IPS-18a (cell line): ENCODE measurements around the gene TJP3.
A peak's percentile ranks its signal among the peaks of the same experiment; 100 is the strongest.

Source experiments
- H3K27ac ChIP-seq: one replicate; pipeline ENCODE4 v1.5.1; 2013; ENCODE audit warnings: low read length
- H3K27me3 ChIP-seq: one replicate; pipeline ENCODE4 v1.6.1; 2013; ENCODE audit warnings: mild to moderate bottlenecking, low read length; ENCODE audit not compliant: control insufficient read depth, insufficient read depth
- H3K36me3 ChIP-seq: one replicate; pipeline ENCODE4 v1.6.1; 2013; ENCODE audit warnings: low read depth, low read length; ENCODE audit not compliant: control insufficient read depth
- H3K4me1 ChIP-seq: one replicate; pipeline ENCODE4 v1.6.1; 2013; ENCODE audit warnings: low read depth, low read length; ENCODE audit not compliant: control insufficient read depth
- H3K4me3 ChIP-seq: one replicate; pipeline ENCODE4 v1.5.1; 2013; ENCODE audit warnings: low read length
- H3K9ac ChIP-seq: one replicate; pipeline ENCODE4 v1.6.1; 2013; ENCODE audit warnings: mild to moderate bottlenecking, low read length, moderate library complexity
- H3K9me3 ChIP-seq: one replicate; pipeline ENCODE4 v1.6.1; 2013; ENCODE audit warnings: low read depth, low read length; ENCODE audit not compliant: control insufficient read depth

Gene TJP3

DNA sequence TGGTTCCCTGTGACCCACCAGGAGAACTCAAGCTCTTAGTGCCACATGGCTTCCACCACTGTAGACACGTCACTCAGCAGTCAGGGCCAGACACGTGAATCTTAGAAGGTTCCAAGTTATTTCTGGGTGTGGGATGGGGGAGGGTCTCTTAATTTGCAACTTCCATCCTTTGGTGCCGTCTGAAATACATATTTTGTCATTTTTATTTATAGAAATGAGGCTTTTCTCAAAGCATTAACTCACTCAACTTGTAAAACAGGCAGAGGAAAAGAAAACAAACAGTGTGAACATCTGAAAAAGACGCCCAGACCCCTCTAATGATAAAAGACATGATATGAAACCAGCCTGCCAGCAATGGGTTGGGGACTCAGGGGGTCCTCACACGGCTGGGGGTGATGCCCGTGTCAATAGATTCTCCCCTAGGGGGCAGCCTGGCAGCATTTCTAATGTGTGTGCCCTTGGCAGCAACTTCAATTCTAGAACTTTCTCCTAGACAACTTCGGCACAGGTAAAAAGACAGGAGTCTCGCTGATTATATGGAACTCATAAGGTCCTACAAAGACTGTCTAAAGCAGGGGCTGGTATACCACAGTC lies 23.3 kb upstream of the TJP3 start:
- Histone ChIP-seq H3K27me3 (no peaks in the 10 kb centered on the region), H3K27ac (no peak overlapping the region), H3K4me3 (no peak overlapping the region), H3K36me3 (no peaks in the 10 kb centered on the region), H3K9me3 (no peaks in the 10 kb centered on the region), H3K4me1 (peaks cover 21% of the 10 kb centered on the region), H3K9ac (no peak overlapping the region)

DNA sequence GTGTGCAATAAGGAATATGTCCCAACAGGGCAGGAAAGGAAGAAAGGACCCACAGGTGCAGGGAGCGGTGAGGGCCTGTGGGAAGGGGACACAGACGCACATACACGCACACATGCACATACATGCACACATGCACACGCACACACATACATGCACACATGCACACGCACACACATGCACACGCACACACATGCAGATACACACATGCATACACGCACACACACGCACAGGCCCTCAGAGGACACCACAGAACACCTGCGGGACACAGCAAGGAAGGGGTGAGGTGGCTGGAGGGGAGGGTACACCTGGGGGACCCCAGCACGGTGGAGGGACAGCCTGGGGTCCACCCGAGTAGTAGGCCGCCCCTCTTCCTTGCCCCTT lies 20.8 kb upstream of the TJP3 start:
- H3K9ac ChIP-seq: no peak overlapping the region
- H3K4me3 ChIP-seq: peak overlapping the region; percentile 45
- H3K27me3 ChIP-seq: no peaks in the 10 kb centered on the region
- H3K9me3 ChIP-seq: no peaks in the 10 kb centered on the region
- H3K36me3 ChIP-seq: no peaks in the 10 kb centered on the region
- H3K4me1 ChIP-seq: peaks cover 13% of the 10 kb centered on the region
- H3K27ac ChIP-seq: no peak overlapping the region

GRCh38 chr19:3687774-3688706 lies 20.1 kb upstream of the TJP3 start:
- Histone ChIP-seq H3K27ac (no peak overlapping the region), H3K4me3 (peak overlapping the region; percentile 45), H3K9me3 (no peaks in the 10 kb centered on the region), H3K9ac (peak overlapping the region; percentile 35), H3K4me1 (peaks cover 11% of the 10 kb centered on the region), H3K36me3 (no peaks in the 10 kb centered on the region), H3K27me3 (no peaks in the 10 kb centered on the region)

DNA sequence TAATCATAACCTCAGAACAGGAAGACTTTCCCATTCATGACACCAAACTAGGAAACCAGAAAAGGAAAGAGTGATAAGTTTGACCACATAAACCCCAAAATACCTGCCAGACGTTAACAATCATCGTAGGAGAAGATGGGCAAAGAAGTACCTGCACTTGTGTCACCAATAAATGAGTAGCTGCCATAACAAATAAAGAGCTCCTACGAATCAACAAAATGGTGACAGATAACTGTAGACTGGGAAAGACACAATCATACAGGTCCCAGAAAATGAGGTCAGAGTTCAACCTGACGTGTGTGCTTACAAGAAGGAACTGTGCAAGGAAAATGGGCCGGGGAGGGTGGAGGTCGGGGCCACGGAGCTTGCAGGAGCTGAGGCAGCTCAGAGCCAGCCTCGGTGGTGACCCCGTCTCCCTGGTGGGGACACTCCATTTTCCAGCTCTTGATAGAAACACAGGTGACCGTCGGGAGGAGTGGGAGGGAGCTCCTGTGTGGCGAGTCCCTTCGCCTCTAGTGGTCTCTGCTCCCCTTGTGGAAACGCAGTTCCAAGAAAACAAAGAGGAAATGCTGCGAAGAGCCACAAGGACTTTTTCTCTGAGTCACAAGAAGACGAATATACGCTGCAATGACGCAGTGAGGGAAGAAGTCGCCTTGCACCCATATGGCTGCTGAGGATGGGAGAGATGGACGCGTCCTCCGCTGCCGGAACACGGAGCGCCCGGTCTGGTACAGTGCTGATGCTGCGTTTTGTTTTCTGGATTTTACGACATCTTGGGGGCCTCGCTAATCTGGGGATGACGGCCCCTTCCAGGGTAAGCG lies 17.4 kb upstream of the TJP3 start:
- no peaks in the 10 kb centered on the region for H3K9me3 ChIP-seq
- H3K27ac ChIP-seq: no peak overlapping the region
- no peak overlapping the region for H3K9ac ChIP-seq
- H3K4me3 ChIP-seq: no peak overlapping the region
- no peaks in the 10 kb centered on the region for H3K27me3 ChIP-seq
- no peaks in the 10 kb centered on the region for H3K36me3 ChIP-seq
- peaks cover 7% of the 10 kb centered on the region for H3K4me1 ChIP-seq

GRCh38 chr19:3691372-3691716 lies 16.8 kb upstream of the TJP3 start:
- H3K36me3 ChIP-seq: no peaks in the 10 kb centered on the region
- no peaks in the 10 kb centered on the region for H3K27me3 ChIP-seq
- H3K4me3 ChIP-seq: no peak overlapping the region
- H3K9me3 ChIP-seq: no peaks in the 10 kb centered on the region
- no peak overlapping the region for H3K27ac ChIP-seq
- H3K9ac ChIP-seq: no peak overlapping the region
- peaks cover 7% of the 10 kb centered on the region for H3K4me1 ChIP-seq

DNA sequence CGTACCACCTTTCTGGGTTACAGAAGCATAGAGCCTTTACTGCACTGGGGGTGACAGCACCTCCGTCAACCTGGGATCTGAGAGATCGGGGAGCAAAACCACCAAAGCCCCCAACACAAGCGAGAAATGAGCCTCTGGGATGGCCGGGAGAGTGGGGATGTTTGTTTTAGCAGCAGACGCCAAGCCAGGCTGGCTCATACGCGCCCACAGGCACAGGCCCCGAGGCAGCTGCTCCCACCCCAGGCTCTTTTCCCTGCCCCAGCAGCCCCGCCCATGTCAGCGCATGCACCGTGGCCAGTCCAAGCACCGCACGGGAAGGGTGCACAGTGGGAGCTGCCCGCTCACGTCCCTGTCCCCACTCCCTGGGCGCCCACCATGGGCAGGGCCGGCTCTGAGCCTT lies 16.5 kb upstream of the TJP3 start:
- Histone ChIP-seq H3K9ac (no peak overlapping the region), H3K4me3 (no peak overlapping the region), H3K36me3 (no peaks in the 10 kb centered on the region), H3K27me3 (no peaks in the 10 kb centered on the region), H3K27ac (no peak overlapping the region), H3K9me3 (no peaks in the 10 kb centered on the region), H3K4me1 (peaks cover 7% of the 10 kb centered on the region)

DNA sequence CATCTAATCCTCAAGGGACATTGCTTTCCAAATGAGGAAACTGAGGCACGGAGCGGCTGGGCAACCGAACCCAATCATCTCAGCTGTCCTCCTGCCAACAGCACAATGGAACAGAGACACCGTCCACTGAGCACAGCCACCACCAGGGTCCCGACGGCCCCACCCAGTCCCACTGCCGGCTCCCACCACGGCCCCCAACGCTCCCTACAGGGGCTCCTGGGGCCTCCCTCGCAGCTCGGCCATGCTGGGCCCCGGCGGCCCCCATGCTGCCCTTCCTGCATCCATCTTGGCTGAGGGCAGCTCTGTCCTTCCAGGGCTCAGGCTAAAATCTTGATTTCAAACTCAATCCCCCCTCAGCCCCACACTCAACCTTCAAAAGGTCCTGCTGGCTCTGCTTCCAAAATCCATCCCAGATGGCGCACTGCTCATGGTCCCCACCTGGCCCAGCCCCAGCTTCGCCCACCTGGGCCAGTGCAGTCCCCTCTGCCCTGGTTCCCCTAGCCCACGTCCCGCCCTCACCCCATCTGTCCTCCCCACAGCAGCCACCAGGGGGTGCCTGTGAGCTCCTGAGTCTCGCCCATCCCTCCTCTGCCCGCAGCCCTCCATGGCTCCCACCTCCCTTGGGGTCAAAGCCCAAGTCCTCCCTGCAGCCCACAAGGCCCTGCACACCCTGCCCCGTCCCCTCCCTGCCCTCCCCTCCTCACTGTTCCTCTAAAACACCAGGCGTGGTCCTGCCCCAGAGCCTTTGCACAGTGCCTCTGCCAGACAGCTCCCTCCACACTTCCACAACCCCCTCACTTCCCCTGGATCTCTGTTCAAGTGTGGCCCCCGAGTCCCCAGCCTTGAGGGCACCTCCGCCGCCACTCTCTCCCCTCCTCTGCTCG lies 15.8 kb upstream of the TJP3 start:
- Histone ChIP-seq H3K36me3 (no peaks in the 10 kb centered on the region), H3K4me3 (no peak overlapping the region)

GRCh38 chr19:3693025-3693925 lies 14.9 kb upstream of the TJP3 start:
- no peaks in the 10 kb centered on the region for H3K9me3 ChIP-seq
- no peak overlapping the region for H3K4me3 ChIP-seq
- H3K36me3 ChIP-seq: no peaks in the 10 kb centered on the region
- H3K27ac ChIP-seq: no peak overlapping the region
- H3K4me1 ChIP-seq: peaks cover 3% of the 10 kb centered on the region
- no peak overlapping the region for H3K9ac ChIP-seq
- H3K27me3 ChIP-seq: no peaks in the 10 kb centered on the region

More for the DNA sequence above, 15.8 kb upstream of the TJP3 start:
- Histone ChIP-seq H3K27ac (no peak overlapping the region), H3K9me3 (no peaks in the 10 kb centered on the region), H3K4me1 (peaks cover 7% of the 10 kb centered on the region), H3K9ac (no peak overlapping the region), H3K27me3 (no peaks in the 10 kb centered on the region)

GRCh38 chr19:3694361-3695123 lies 13.6 kb upstream of the TJP3 start:
- H3K36me3 ChIP-seq: no peaks in the 10 kb centered on the region

More at GRCh38 chr19:3694361-3695123, 13.6 kb upstream of the TJP3 start:
- Histone ChIP-seq H3K9ac (no peak overlapping the region), H3K27ac (no peak overlapping the region), H3K4me3 (no peak overlapping the region), H3K4me1 (no peaks in the 10 kb centered on the region), H3K27me3 (no peaks in the 10 kb centered on the region), H3K9me3 (no peaks in the 10 kb centered on the region)
